SK-N-SH treated with all-trans-retinoic acid at 6 μM for 48 hours (cell line): ENCODE results near the gene ADGRG4.

ENCODE experiments used
- ATAC-seq: fragments of 200-7000 bp; cut with Tn5 transposase; 3 replicates; pipeline ENCODE4 v1.9.1; 2020; ENCODE audit warnings: mild to moderate bottlenecking, moderate library complexity
- BACH2 ChIP-seq: fragments of 250-450 bp; sonication (Bioruptor Pico); IDR thresholded peaks from 2 replicates; pipeline ENCODE4 v1.9.0; 2021; ENCODE audit warnings: mild to moderate bottlenecking, borderline replicate concordance
- CREB5 ChIP-seq: fragments of 250-450 bp; sonication (Bioruptor Pico); IDR thresholded peaks from 2 replicates; pipeline ENCODE4 v1.5.1; 2020; ENCODE audit warnings: low read depth, mild to moderate bottlenecking, moderate library complexity
- CSDC2 ChIP-seq: fragments of 250-450 bp; sonication (Bioruptor Pico); IDR thresholded peaks from 2 replicates; pipeline ENCODE4 v1.5.0; 2020; ENCODE audit warnings: mild to moderate bottlenecking, moderate library complexity
- ESRRG ChIP-seq: fragments of 250-450 bp; sonication (Bioruptor Pico); IDR thresholded peaks from 2 replicates; pipeline ENCODE4 v1.6.1; 2021; ENCODE audit warnings: mild to moderate bottlenecking
- GLIS3 ChIP-seq: fragments of 250-450 bp; sonication (Bioruptor Pico); IDR thresholded peaks from 2 replicates; pipeline ENCODE4 v1.5.0; 2020; ENCODE audit warnings: mild to moderate bottlenecking, moderate library complexity
- ISL1 ChIP-seq: fragments of 250-450 bp; sonication (Bioruptor Pico); IDR thresholded peaks from 2 replicates; pipeline ENCODE4 v2.1.2; 2022; ENCODE audit warnings: mild to moderate bottlenecking, moderate library complexity
- OSR1 ChIP-seq: fragments of 250-450 bp; sonication (Bioruptor Pico); IDR thresholded peaks from 2 replicates; pipeline ENCODE4 v1.8.0; 2022; ENCODE audit warnings: moderate library complexity, mild to moderate bottlenecking, inconsistent platforms
- PPARA ChIP-seq: fragments of 250-450 bp; sonication (Bioruptor Pico); IDR thresholded peaks from 2 replicates; pipeline ENCODE4 v1.5.0; 2020; ENCODE audit warnings: mild to moderate bottlenecking, borderline replicate concordance
- SNAI2 ChIP-seq: fragments of 250-450 bp; sonication (Bioruptor Pico); IDR thresholded peaks from 2 replicates; pipeline ENCODE4 v1.5.0; 2020; ENCODE audit warnings: mild to moderate bottlenecking, moderate library complexity
- TCF4 ChIP-seq: fragments of 250-450 bp; sonication (Bioruptor Pico); IDR thresholded peaks from 2 replicates; pipeline ENCODE4 v1.8.0; 2021; ENCODE audit warnings: mild to moderate bottlenecking, moderate library complexity, borderline replicate concordance
- TOX ChIP-seq: fragments of 250-450 bp; sonication (Bioruptor Pico); IDR thresholded peaks from 2 replicates; pipeline ENCODE4 v1.8.0; 2021; ENCODE audit warnings: mild to moderate bottlenecking, moderate library complexity, borderline replicate concordance
- TSHZ2 ChIP-seq: fragments of 250-450 bp; sonication (Bioruptor Pico); IDR thresholded peaks from 2 replicates; pipeline ENCODE4 v1.5.0; 2020; ENCODE audit warnings: mild to moderate bottlenecking, moderate library complexity
- ZC3H10 ChIP-seq: fragments of 250-450 bp; sonication (Bioruptor Pico); IDR thresholded peaks from 2 replicates; pipeline ENCODE4 v1.5.1; 2021; ENCODE audit warnings: mild to moderate bottlenecking, moderate library complexity
- ZFP3 ChIP-seq: fragments of 250-450 bp; sonication (Bioruptor Pico); IDR thresholded peaks from 2 replicates; pipeline ENCODE4 v1.5.0; 2020; ENCODE audit warnings: mild to moderate bottlenecking, moderate library complexity
- ZFP30 ChIP-seq: fragments of 450-650 bp; formaldehyde crosslinking; IDR thresholded peaks from 2 replicates; pipeline ENCODE4 v1.5.0; 2022; ENCODE audit warnings: mild to moderate bottlenecking, moderate library complexity
- ZNF565 ChIP-seq: fragments of 450-650 bp; formaldehyde crosslinking; conservative IDR thresholded peaks from 2 replicates; pipeline ENCODE4 v1.5.0; 2020; ENCODE audit warnings: low read depth, mild to moderate bottlenecking, moderate library complexity
- ZNF70 ChIP-seq: fragments of 450-650 bp; formaldehyde crosslinking; IDR thresholded peaks from 2 replicates; pipeline ENCODE4 v1.5.0; 2020; ENCODE audit warnings: mild to moderate bottlenecking, moderate library complexity
- ZNF8 ChIP-seq: fragments of 450-650 bp; formaldehyde crosslinking; IDR thresholded peaks from 2 replicates; pipeline ENCODE4 v1.5.0; 2020; ENCODE audit warnings: mild to moderate bottlenecking, moderate library complexity
- TF ChIP-seq, protein P1 (sequence below): fragments of 250-450 bp; sonication (Bioruptor Pico); IDR thresholded peaks from 2 replicates; pipeline ENCODE4 v1.8.0; 2021; ENCODE audit warnings: low read depth, mild to moderate bottlenecking, moderate library complexity, borderline replicate concordance
- TF ChIP-seq, protein P2 (sequence below): fragments of 250-450 bp; sonication (Bioruptor Pico); IDR thresholded peaks from 2 replicates; pipeline ENCODE4 v1.5.1; 2021; ENCODE audit warnings: mild to moderate bottlenecking, moderate library complexity

The ADGRG4 gene

DNA sequence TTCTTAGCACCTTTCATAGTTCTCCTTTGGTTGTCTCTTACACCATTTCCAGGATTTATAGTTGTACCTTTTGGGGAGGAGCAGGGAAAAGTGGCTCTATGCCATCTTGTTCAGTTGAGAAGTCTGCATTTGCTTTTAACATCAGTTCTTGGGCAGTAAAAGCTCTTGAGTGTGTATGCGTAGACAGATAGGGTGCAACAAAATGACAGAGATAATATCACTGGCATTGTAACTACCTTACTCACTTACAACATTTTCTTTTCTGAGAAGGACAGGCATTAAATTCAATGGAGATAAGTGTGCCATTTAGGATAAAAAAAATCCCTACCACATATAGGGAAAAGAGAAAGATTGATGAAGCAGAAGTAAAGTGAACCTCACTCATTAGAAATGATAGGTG lies 38.9 kb downstream of the ADGRG4 start:
- TF ChIP-seq ISL1 (CRISPR knock-in tag) (no peak), ZNF8 (CRISPR knock-in tag) (no peak), BACH2 (CRISPR knock-in tag) (no peak), ZNF565 (CRISPR knock-in tag) (no peak), SNAI2 (no peak), ZFP30 (CRISPR knock-in tag) (no peak), ZC3H10 (CRISPR knock-in tag) (no peak), TCF4 (no peak), ZFP3 (CRISPR knock-in tag) (no peak)
- TF ChIP-seq, protein P1, sequence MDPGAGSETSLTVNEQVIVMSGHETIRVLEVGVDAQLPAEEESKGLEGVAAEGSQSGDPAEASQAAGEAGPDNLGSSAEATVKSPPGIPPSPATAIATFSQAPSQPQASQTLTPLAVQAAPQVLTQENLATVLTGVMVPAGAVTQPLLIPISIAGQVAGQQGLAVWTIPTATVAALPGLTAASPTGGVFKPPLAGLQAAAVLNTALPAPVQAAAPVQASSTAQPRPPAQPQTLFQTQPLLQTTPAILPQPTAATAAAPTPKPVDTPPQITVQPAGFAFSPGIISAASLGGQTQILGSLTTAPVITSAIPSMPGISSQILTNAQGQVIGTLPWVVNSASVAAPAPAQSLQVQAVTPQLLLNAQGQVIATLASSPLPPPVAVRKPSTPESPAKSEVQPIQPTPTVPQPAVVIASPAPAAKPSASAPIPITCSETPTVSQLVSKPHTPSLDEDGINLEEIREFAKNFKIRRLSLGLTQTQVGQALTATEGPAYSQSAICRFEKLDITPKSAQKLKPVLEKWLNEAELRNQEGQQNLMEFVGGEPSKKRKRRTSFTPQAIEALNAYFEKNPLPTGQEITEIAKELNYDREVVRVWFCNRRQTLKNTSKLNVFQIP (CRISPR knock-in tag), result no peak
- TF ChIP-seq, all 23 proteins: peak for 0
- no peak for ATAC-seq

DNA sequence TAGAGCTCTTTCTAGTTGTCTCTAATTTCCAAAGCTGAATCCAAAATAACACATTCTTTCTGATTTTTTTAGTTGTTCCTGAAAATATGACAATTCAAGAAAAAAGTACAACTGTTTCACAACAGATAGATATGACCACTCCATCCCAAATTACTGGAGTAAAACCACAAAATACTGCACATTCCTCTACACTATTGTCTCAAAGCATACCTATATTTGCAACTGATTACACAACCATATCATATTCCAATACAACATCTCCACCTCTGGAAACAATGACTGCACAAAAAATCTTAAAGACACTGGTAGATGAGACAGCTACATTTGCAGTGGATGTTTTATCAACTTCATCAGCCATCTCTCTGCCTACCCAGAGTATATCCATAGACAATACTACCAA lies 43.6 kb downstream of the ADGRG4 start:
- TF ChIP-seq, protein P2, sequence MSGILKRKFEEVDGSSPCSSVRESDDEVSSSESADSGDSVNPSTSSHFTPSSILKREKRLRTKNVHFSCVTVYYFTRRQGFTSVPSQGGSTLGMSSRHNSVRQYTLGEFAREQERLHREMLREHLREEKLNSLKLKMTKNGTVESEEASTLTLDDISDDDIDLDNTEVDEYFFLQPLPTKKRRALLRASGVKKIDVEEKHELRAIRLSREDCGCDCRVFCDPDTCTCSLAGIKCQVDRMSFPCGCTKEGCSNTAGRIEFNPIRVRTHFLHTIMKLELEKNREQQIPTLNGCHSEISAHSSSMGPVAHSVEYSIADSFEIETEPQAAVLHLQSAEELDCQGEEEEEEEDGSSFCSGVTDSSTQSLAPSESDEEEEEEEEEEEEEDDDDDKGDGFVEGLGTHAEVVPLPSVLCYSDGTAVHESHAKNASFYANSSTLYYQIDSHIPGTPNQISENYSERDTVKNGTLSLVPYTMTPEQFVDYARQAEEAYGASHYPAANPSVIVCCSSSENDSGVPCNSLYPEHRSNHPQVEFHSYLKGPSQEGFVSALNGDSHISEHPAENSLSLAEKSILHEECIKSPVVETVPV, result no peak
- TF ChIP-seq ZFP3 (CRISPR knock-in tag), result no peak
- TF ChIP-seq ZNF70 (CRISPR knock-in tag), result no peak
- TF ChIP-seq OSR1 (CRISPR knock-in tag), result no peak
- TF ChIP-seq TOX (CRISPR knock-in tag), result no peak
- no peak for TF ChIP-seq ZNF8 (CRISPR knock-in tag)
- TF ChIP-seq ESRRG (CRISPR knock-in tag), result no peak
- TF ChIP-seq ZC3H10 (CRISPR knock-in tag), result no peak
- no peak for TF ChIP-seq CSDC2
- TF ChIP-seq ZNF565 (CRISPR knock-in tag), result no peak
- no peak for TF ChIP-seq ZFP30 (CRISPR knock-in tag)
- no peak for TF ChIP-seq GLIS3 (CRISPR knock-in tag)
- TF ChIP-seq PPARA, result no peak
- no peak for TF ChIP-seq TSHZ2
- no peak for TF ChIP-seq CREB5
- TF ChIP-seq ISL1 (CRISPR knock-in tag), result no peak
- TF ChIP-seq TCF4, result no peak
- TF ChIP-seq SNAI2, result no peak
- no peak for TF ChIP-seq BACH2 (CRISPR knock-in tag)
- TF ChIP-seq, protein P1 (CRISPR knock-in tag), result no peak
- no peak for ATAC-seq

DNA sequence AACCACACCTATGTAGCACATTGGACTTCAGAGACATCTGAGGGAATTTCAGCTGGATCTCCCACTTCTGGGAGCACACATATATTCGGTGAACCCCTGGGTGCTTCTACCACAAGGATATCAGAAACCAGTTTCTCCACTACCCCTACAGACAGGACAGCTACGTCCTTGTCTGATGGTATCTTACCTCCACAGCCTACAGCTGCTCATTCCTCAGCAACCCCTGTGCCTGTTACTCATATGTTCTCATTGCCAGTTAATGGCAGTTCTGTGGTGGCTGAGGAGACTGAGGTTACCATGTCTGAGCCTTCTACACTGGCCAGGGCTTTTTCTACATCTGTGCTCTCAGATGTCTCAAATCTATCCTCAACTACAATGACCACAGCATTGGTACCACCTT lies 45.7 kb downstream of the ADGRG4 start:
- no peak for ATAC-seq
- no peak for TF ChIP-seq ZNF70 (CRISPR knock-in tag)
- no peak for TF ChIP-seq PPARA
- no peak for TF ChIP-seq ISL1 (CRISPR knock-in tag)
- TF ChIP-seq, protein P1 (CRISPR knock-in tag), result no peak
- no peak for TF ChIP-seq ZFP3 (CRISPR knock-in tag)
